Stimulated activated CD8-positive, alpha-beta memory T cell treated with anti-CD3 and anti-CD28 coated beads, Interleukin-4, amount 100 ng/mL, for 1 hour (primary cell): Measurements from ENCODE around the gene OR2AG1.

Source experiments
- DNase-seq, 2 donors: peaks; one replicate each; pipeline ENCODE4 v3.0.0-alpha.2; 2020; ENCODE audit warnings: low read depth in 2 of 2, low spot score in 1 of 2

Gene OR2AG1, protein sequence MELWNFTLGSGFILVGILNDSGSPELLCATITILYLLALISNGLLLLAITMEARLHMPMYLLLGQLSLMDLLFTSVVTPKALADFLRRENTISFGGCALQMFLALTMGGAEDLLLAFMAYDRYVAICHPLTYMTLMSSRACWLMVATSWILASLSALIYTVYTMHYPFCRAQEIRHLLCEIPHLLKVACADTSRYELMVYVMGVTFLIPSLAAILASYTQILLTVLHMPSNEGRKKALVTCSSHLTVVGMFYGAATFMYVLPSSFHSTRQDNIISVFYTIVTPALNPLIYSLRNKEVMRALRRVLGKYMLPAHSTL

DNA sequence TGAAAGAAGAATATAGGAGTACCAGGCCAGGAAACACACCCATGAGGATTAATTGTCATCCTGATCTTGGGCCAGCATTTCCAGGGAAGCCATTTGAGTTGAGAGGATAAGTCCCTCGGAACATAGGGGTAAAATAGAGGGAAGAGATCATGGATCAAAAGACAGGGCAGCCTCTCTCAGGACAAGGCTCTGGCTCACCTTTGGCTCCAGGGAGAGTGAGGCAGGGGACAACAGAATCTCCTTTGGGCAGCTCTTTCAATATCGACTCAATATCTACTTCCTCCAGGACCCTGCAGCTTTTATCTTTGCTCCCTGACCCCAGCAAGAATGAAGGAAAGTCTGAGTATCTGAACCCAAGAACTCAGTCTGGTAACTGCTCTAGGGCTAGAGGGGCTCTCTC is at the start of gene OR2AG1:
OR2AG1 (plus strand) TSS at position 301 of the 400 bp plus-strand sequence. CDS start 2,018 bp downstream, outside the sequence.
- DNase-seq, result no peak

DNA sequence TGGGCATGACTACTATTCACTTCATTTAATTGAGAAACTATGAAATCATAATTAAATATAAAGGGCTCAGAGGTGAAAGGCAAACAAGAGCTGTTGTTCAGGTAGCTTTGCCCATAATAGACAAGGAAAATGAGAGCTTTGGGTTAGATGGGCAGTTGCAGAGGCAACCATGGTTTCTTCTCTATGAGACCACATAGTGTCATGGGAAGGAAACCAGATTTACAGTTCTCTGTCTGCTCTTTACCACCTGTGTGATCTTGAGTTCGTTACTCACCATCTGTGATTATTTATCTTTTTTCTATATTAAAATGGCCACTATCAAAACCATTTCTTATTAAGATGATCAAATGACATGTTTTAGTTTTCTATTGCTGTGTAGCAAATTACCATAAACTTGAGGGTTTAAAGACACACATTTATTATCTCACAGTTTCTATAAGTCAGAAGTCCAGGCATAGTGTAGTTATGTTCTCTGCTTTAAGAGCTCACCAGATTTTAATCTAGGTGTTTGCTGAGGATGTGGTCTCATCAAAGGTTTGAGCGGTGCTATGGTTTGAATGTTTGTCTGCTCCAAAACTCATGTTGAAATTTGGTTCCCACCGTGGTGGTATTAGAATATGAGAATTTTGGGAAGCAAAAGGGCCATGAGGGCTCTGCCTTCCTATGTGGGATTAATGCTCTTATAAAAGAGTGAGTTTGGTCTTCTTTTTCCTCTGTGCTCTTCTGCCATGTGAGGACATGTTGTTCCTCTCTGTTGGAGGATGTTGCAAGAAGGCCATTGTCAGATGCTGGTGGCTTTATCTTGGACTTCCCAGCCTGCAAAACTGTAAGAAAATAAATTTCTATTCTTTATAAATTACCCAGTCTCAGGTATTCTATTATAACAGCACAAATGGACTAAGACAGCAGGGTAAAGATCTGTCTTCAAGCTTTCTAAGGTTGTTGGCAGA is 49.2 kb upstream of the OR2AG1 start:
- no peak for DNase-seq

DNA sequence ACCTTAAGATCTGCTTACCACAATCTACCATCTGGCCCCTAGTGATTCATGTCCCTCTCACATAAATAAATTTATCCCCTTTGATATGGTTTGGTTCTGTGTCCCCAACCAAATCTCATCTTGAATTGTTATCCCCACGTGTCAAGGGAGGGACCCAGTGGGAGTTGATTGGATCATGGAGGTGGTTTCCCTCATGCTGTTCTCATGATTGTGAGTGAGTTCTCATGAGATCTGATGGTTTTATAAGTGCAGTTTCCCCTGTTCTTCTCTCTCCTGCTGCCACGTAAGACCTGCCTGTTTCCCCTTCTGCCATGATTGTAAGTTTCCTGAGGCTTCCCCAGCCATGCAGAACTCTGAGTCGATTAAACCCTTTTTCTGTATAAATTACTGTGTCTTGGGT is 48.2 kb upstream of the OR2AG1 start:
- no peak for DNase-seq

DNA sequence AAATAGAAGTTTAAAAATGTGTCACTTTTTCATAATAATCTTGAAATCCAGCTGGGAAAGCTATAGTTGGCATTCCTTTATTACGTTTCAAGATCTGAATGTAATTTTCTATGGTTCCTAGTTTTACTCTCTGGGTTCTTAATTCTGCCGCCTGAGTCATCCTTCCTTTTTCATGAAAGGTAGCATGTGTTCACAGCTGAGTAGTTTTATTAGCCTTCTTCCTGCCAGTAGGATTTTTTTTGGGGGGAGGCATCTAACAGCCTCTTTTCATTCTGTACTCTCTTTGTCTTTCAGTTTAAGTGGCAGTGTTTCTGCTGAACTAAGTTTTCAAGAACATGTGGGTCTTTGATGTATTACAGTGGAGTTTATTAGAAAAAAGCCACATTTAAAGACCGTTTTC is 47.5 kb upstream of the OR2AG1 start:
- no peak for DNase-seq

DNA sequence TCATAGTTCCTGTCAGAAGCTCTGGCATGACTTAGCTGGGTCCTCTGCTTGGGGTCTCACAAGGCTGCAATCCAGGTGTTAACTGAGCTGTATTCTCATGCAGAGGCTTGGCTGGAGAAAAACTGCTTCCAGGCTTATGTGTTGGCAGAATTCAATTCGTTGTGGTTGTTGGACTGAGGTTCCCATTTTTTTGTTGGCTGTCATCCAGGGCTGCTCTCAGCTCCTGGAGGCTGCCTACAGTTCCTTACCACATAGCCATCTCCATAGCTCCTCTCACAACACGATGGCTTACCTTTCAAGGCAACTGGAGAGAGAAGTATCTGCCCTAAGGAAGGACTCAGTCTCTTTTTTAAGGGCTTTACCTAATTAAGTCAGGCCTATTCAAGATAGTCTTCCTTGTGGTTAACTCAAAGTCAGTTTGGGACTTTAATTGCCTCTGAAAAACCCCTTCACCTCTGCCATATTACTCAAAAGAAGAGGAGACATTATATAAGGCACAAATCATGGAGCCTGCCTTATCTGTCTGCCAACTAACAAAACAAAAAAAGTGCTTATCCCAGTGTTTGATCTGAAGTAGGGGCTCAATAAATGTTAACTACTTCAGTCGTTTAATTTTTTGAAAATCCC is 46.2 kb upstream of the OR2AG1 start:
- no peak for DNase-seq

DNA sequence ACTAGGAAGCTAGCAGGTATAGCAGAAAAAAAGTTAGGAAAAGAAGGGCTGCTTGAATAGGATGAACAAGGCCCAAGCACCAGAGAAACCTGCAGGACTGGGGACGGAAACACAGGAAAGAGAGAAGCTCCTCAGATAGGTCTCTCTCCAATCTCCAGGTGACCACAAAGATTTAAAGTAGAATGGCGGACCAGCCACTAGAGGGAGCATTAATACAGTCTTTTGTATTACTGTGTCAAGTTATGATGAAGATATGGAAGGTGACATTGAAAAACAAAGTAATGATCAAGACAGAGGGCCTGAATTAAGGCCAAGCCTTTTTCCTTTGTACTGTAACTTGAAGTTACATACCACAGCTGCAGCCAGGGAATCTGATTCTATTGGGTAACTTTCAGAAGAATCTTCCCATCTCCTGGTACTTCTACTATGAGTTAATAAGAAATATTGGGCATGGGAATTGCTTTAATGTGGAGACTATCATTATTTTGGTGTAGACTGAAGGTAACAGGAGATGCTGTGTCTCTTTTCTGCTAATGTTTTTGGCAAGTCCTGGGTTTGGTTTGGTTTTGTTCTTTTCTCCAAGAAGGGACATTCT is 44.9 kb upstream of the OR2AG1 start:
- peak; percentile 19 to 30 for DNase-seq

DNA sequence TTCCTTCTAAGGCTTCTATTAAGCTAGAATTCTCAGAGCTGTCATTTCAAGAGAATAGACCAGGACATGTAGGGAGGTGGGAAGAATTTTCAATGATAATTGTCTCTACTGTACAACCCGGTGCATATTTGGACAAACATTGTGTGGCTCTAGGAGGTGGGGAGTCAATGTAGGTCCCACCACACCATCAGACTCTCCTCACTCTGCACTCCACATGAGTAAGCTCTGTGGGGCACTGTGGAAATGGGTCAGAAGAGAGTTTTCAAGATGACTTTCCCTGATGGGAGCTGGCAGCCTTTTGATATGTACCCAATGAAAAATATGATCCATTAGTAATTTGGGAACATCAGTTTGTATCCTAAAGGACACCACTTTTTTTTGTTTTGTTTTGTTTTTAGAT is 44.2 kb upstream of the OR2AG1 start:
- no peak for DNase-seq

DNA sequence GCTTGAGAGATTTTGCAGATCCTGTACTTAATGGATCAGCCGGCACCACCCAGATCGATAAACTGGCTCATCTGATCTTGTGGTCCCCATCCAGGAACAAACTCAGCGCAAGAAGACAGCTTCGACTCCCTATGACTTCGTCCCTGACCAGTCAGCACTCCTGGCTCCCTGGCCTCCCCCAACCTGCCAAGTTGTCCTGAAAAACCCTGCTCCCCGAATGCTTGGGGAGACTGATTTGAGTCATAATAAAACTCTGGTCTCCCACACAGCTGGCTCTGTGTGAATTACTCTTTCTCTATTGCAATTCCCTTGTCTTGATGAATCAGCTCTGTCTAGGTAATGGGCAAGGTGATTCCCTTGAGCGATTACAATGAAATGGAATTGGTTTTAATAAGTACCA is 40.6 kb upstream of the OR2AG1 start:
- DNase-seq, result no peak

DNA sequence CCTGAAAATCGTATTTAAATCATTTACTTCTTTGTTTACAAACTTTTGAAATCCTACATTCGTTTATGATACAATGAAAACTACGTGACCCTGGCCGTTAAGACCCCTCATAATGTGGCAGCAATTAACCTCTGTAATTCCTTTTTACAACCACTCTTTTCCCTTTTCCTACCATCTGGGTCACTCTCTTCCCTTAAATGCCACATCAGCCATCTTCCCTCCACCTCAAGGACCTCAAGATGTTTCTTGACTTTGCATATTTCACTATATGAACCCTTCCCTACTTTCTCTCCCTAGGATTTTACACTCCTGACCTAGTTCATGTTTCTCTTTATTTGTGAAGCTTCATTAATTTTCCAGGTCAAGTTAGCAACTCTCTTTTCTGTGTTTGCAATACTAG is 37.8 kb upstream of the OR2AG1 start:
- DNase-seq, result no peak

DNA sequence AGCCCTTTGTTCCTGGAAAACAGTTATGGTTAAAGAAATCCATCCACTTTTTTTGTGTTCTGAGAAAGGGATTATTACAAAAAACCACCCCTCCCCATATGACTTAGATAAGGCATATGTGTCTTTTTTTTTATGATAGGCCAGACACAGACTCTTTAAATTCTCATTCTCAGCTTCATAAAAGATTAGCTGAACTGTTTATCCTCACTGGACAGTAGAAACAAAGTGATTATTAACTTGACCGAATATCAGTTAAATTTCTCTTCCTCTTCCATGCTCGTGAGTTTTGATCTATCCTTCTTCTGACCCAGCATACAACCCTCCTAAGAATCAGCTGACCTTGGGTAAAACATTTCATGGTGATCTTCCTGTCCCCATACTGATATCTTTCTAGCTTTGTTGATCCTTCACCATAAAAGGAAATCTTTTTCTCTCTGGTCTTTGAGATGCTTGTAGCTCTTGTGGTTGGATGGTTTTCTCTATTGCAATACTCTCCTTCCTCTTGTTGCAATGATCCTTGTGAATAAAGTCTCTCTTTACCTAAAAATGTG is 37.3 kb upstream of the OR2AG1 start:
- no peak for DNase-seq

DNA sequence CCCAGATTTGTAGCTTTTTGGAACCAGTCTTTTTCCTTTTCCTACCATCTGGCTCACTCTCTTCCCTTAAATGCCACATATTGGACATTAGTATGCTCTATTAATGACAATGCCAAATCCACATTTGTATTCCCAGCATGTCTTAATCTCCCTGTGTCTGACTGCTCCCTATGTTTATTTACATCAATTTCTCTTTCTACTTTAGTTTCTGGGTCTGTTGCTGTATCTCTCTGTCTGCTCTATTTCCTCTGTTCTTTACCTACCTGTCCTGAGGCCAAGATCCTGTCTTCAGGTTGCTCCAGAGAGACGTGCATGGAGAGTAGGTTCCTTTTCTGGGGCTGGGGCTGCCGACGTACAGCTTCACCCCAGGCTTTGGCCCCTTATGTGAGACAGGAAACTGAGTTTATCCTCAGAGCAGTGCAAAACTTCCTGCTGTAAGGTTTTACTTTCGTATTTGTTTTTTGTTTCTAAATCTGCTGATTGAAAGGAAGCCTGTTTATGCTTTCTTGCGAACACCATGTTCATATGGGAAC is 36.7 kb upstream of the OR2AG1 start:
- DNase-seq, result peak in 1 of 2 donors; percentile 21

DNA sequence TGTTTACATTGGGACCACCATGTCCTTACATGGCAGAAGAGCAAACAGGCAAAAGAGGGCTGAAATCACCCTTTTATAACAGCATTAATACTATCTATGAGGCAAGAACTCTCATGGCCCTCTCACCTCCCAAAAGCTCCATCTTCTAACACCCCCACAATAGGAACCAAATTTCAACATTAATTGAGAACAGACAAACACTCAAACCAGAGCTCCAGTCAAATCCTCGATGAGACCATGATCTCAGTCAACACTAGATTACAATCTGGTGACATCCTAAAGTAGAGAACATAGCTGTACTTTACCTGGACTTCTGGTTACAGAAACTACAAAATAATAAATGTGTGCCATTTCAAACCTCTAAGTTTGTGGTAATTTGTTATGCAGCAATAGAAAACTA is 36.2 kb upstream of the OR2AG1 start:
- no peak for DNase-seq

DNA sequence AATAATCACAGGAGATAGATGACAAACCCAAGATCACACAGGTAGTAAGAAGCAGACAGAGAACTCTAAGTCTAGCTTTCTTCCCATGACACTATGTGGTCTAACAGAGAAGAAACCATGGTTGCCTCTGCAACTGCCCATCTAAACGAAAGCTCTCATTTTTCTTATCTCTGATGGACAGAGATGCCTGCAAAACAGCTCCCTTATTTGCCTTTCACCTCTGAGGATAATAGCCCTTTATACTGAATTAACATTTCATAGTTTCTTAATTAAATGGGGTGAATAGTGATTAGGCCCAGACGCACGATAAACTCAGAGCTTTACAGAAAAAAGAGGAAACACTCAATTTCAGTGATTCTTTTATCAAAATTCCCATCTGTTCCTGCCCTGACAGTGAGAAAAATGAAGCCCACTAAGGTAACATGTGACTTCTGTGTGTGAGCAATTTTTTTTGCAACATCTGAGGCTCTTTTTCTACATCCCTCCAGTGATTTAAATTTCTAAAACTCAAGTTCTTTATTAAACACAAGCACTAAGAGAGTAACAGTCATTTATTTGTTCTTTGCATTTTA is 35.6 kb upstream of the OR2AG1 start:
- DNase-seq, result no peak

DNA sequence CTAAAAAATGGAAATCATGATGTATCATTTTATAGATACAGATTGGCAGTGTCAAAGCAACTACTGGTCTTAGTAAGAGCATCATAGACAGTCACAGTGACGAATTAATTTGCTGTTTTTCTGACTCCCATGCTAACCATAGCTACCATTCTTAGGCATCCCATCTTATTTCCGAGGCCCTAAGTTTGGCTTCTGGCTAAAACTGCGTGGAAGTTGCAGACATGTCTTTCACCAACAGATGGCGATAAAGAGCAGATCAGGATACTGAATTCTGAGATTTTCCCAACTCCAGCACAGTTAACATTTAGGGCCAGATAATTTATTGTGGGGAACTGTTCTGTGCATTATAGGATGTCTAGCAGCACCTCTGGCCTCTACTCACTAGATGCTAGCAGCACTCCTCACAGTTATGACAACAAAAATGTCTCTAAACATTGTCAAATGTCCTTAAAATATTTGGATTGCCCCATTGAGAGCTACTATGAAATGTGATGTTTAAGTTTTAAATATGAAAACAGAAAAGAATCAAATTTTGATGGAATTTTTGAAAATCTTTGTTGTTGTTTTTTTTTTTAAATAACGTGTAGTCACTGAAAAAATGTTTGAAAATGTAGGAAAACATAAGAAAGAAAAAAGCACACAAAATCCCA is 27.4 kb upstream of the OR2AG1 start:
- no peak for DNase-seq

DNA sequence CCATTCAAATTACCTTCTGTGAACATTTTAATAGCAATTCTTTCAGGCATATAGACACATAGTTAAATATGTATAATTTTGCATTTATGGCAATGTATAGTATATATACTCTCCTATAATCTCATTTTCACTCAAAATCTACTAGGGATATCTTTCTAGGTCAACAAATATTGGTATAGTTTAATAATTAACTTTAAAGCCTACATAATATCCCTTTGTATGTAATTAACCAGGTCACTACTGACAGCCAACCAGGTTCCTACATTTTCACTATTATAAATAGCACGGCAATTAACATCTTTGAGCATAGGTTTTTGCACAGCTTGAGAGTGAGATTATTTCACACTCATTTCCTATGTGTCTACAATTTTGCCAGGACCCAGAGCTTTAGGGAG is 26.9 kb upstream of the OR2AG1 start:
- no peak for DNase-seq

DNA sequence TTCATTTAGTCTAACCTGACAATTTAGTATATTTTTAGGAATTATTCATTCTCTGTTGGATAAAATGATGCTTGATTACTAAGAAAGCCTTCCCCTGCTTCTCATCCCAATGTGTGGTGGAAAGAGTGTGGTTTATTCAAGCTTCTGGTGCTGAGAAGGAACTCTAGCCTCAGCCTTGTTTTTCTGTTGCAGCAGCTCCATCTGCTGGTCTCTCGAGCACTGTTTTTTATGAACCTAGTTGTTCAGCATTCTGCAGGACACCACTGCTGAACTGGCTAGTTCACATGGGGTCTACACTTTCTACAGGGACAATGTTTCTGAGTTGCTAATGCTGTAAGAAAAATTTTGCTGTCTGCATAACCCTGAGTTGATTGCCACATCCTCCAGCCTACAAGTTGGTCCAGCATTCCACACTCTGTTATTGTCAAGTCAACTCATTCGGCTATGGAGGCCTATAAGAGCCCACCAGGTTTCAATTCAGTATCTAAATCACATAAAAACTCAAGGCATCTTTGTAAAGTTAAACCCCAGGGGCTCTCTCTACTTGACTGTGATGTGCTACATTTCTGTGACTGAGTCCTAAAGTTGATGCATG is 25.4 kb upstream of the OR2AG1 start:
- peak; percentile 14 to 38 for DNase-seq

DNA sequence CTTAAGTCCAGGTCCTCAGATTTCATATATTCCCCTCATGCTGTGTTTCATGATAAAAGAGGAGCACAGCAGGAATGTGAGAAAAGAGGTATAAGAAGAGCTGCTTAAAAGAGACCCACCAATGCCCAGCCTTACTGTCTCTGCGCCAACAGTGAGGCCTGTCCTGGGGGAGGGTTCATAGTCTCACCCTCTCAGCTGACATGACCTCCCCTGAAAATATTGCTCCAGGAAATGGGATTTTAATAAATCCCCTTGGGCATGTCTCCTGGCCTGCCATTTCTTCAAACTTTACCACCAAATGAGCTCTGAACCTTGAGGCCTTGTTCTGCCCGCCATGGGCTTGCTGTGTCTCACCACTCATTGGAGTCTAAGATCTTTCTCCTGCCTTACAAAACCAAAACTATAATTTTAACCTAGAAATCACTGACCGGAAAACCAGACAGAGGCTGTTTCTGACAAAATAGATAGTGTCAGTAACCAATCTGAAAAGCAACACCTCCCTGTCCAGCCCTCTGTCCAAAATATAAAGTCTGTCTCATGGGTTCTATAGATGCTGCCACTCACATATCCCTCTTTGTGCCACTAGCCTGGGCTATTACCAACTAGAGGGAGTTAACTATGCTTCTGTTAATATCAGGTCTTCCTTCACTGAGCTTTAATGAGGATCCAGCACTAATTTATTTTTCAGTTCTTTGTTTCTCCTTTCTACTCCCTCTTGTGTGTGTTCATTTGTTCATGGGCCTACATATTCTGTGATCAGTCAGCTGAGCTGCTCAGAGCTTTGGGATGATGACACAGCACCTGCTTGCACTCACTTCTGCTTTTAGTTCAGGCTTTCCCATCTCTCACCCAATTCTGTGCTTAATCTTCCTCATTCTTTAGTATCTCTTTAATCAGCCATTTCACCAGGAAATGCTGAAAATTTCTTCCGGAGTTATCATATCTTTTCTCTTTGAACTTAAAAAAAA is 10.6 kb upstream of the OR2AG1 start, which contains the start of gene OR2AG2:
OR2AG2 (minus strand) TSS at position 51 of the 968 bp plus-strand sequence. CDS start 3,019 bp downstream, outside the sequence.
- DNase-seq, result no peak

DNA sequence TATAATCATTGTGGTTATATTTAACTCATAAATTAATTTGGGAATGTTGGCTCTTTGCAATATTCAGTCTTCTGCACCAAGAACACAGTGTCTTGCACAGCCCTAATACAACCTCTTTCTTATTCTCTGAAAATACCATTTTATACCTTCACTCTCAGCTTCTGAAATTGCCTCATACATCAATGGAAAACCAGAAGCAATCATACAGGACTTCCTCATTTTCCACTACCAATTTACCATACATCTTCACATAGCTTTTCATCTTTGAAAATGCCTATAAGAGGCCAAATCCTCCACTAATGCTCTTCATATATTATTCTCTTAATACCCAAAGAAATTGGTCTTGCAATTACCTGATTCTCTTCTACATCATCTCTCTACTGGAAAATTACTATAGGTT is 4.3 kb upstream of the OR2AG1 start:
- DNase-seq, result no peak
